CD4-positive, alpha-beta T cell treated with Interleukin-12 subunit alpha and Interleukin-12 subunit beta, for 1 hour (primary cell): ENCODE results near the gene ARHGAP8.

ENCODE experiments used
- DNase-seq: peaks from one replicate; pipeline ENCODE4 v3.0.0-alpha.2; 2020

ARHGAP8 gene

GRCh38 chr22:44752285-44753188 is at the start of gene ARHGAP8:
Gene ARHGAP8, plus strand, starts transcription at chr22:44752575. Its CDS starts 33,953 bp downstream, at chr22:44786528.
- peak; percentile 20 for DNase-seq

- no peak for DNase-seq
Measured at GRCh38 chr22:44703255-44703870, 49.0 kb upstream of the ARHGAP8 start.

- no peak for DNase-seq
Measured at GRCh38 chr22:44704159-44705021, 48.0 kb upstream of the ARHGAP8 start.

DNA sequence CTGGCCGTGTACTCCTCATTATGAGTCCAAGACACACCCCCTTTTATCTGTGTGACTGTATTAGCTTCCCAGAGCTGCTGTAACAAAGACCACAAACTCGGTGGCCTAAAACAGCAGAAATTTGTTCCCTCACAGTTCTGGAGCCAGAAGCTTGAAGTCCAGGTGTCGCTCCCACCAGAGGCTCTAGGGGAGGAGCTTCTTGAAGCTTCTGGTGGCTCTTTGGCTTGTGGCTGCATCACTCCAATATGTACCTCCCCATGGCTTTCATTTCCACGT is 47.4 kb upstream of the ARHGAP8 start:
- no peak for DNase-seq

GRCh38 chr22:44706488-44706887 is 45.9 kb upstream of the ARHGAP8 start:
- no peak for DNase-seq

GRCh38 chr22:44707178-44707577 is 45.2 kb upstream of the ARHGAP8 start:
- no peak for DNase-seq

DNA sequence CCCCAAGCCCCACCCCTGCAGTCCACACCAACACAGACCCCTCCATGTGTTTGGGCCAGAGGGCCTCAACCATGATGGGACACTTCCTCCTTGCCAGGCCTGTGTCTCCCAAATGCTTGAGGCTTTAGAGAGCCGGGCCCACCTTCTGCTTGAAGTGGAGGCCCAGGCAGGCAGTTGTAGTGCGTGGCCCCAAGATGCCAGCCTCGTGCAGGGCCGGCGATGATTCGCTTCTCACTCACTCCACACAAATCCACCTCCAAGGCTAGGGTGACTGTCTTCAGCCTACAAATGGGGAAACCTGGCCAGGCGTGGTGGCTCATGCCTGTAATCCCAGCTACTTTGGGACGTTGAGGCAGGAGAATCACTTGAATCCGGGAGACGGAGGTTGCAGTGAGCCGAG is 44.6 kb upstream of the ARHGAP8 start:
- DNase-seq = no peak

DNA sequence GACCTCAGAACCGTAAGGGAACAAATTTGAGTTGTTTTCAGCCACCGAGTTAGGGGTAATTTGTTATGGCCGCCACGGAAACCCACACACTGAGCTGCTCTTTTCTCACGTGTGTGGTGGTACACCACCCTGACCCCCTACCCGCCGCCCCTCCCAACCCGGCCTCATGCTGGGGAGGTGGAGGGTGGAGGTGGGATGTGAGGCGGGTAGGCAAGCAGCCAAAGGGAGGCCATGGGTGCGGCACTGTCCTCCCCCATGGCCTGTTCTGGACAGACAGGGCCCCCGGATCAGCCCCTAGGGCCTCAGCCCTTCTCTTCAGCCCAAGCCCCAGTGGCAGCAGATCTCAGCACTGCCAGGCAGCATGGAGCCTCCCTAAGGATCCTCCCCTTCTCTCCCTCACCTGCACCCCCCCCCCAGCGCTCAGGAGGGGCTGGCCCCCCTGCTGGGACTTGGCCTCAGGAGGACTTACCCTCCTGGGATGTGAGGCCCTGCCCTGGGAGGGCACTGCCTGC is 42.4 kb upstream of the ARHGAP8 start:
- peak; percentile 48 for DNase-seq

GRCh38 chr22:44710474-44711240 is 41.7 kb upstream of the ARHGAP8 start:
- DNase-seq = peak; percentile 48

- DNase-seq = no peak
Measured at GRCh38 chr22:44711241-44711560, 41.2 kb upstream of the ARHGAP8 start.

DNA sequence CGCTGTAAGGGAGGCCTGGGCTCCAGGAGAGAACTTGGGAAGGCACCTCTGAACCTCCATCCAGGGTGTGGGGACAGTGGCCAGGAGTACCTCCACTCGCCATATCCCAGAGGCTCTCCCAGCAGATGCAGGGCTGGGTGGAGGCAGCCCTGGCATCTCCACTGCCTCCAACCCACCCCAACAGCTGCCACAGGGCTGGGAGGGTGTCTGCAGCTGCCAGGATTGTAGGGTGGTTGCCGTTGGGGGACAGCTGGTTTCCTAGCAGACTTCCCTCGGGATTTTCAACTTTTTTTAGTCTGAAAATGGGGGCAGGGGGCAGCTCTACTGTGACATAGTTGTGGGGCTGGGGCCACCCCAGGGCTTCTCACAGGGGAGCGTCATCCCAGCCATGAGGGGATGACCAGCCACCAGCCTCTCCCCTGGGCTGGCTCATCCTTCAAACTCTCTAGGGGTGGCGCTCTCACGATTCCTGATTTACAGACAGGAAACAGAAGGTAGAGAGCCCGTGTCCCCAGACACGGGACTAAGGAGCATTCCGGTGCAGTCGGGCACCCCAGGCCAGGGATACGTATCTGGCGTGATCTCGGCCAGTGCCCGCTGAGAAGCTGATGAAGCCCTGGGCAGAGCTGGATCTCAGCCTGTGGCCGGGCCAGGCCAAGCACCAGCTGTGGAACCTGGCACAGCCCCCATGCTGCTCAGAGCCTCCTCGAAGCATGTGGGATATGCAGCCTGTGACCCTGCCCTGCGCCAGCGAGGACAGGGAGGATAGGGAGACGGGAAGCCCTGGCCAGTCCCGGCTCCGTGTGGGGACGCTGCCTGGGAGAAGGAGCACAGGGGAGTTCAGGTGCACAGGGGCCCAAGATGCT is 40.5 kb upstream of the ARHGAP8 start:
- DNase-seq = no peak

DNA sequence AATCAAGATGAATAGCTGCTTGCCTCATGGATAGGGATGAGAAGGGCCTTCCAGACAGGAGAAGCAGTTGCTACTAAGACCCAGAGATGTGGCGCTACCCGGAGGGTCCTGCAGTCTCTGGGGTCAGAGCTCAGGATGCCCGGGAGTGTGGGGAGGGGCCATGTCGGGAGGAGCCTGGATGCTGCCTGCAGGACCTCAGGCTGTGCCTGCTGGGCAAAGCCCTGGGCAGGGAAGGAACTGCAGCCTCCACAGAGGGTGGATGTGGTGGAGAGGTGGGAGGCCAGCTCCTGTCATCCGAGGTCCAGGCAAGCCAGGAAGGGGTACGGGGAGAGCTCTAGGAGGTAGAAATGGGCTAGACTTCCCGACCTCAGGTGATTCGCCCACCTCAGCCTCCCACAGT is 39.4 kb upstream of the ARHGAP8 start:
- no peak for DNase-seq

DNA sequence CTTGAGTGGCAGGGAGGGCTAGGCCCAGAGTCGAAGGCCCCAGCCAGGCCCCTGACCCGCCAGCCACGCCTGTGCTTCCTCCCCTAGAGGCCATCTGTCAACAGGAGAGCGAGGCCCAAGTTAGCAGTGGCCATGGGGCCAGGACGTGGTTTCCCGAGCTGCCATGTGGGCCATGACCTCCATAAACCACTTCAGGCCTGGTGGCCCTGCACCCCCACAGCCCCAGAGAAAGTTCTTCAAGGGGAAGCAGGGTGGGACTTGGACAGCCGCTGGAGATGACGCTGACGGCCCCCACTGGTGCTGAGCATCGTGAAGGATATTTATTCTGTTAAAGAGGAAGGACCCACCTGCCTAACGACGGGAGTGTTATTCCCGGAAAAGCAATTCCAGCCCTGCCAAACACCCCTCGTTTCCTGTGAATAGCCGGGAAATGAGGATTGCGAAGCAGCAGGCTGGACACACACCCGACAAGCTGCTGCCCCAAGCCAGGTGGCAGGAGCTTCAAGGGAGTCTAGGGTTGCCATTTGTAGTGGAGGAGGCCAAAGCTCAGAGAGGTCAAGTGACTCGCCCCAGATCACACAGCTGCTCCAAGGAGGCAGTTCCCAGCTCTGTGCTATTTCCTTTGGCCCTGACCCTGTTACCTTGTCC is 37.5 kb upstream of the ARHGAP8 start:
- DNase-seq = no peak

DNA sequence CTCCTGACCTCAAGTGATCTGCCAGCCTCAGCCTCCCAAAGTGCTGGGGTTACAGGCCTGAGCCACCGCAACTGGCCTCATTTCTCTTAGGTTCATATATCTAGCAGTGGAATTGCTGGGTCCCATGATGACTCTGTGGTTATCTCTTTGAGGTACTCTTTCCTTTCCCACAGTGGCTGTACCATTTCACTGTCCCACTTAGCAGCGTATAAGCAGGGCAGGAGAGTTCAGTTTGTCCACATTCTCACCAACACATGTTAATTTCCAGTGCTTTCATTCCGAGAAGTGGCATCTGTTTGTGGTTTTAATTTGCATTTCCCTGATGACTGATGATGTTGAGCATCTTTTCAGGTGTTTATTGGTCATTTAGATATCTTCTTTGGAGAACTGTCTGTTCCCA is 34.0 kb upstream of the ARHGAP8 start:
- DNase-seq = peak; percentile 14

DNA sequence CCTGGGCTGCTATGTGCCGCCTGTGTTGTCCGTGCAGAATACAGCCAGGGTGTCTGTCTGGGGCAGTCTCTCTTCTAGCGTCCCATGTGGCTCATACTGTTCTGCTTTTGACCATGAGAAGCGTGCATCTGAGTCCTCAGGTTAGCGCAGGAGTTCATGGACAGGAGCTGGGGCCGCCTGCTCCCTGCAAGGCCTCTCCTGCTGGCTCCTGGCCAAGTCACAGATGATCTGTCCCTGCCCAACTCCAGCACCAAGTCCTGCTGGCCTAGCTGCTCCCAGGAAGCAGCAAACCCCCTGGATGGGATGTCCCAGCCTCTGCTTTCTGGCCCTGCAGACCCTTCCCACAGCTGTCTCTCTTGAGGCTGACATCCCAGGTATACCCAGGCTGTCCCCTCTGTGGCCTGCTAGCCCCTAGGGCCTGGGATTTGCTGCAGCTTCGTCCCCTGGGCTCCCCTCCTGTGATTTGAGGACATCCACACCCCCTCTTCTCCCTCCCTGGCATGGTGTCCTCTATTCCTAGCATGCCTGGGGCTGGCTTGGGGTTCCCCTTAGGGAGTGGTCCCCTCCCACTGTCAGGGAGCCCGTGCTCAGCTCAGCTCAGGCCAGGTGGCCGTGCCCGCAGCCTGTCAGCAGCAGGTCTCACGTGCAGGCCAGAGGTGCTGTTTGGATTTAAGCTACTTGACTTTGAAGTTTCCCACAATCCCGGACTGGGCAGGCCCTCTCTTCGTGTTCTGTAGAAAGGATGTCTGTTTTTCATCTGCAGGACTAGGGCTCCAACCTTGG is 32.6 kb upstream of the ARHGAP8 start:
- DNase-seq = no peak

- DNase-seq = no peak
Measured at GRCh38 chr22:44721213-44721612, 31.2 kb upstream of the ARHGAP8 start.

DNA sequence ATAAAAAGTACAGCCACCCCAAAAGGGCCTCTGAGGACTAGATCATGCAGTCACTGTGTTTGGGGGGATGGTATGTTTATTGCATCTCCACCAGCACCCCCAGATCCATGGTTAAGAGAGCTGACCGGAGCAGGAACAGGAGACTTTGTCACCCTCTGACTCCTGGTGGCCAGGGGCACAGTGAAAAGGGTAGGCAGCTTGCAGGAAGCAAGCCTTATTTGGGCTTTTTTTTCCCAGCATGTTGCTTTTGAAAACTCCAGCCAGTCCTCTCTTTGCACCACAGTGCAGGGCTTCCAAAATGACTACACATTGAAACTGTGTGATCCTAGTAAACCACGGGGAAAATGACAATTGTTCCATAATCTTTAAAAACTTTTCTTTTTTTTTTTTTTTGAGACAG is 29.8 kb upstream of the ARHGAP8 start:
- no peak for DNase-seq

- no peak for DNase-seq
Measured at GRCh38 chr22:44723801-44724200, 28.6 kb upstream of the ARHGAP8 start.

DNA sequence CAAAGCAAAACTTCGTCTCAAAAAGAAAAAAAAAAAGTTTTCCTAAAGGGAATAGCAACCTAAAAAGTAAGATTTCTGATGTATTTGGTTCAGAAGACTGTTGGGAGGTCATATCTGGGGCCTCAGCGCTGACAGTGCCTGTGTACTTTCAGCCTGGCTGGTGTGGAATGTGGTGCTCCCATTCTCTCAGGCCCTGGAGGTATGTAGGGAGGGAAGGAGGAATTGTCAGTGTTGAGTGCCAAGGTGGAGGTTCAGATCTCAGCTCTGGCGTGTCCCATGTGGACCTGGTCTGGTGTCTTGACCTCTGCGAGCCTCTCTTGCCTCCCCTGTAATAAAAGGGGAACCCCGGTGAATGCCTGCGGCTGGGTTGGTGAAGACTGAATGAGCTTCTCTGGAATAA is 28.0 kb upstream of the ARHGAP8 start:
- no peak for DNase-seq

GRCh38 chr22:44724859-44725258 is 27.5 kb upstream of the ARHGAP8 start:
- no peak for DNase-seq
